GM23338 (cell line): ENCODE data around the gene HDAC5.

Source experiments
- EZH2 ChIP-seq: fragments of 200-600 bp; sonication (generic); IDR thresholded peaks from one replicate; pipeline ENCODE4 v1.8.0; 2017; ENCODE audit warnings: antibody characterized with exemption, mild to moderate bottlenecking, low read depth; ENCODE audit not compliant: unreplicated experiment
- EZH2phosphoT487 ChIP-seq: fragments of 200-600 bp; sonication (generic); IDR thresholded peaks from one replicate; pipeline ENCODE4 v1.8.1; 2018; ENCODE audit warnings: antibody characterized with exemption; ENCODE audit not compliant: unreplicated experiment
- POLR2AphosphoS5 ChIP-seq: IDR thresholded peaks from 2 replicates; pipeline ENCODE4 v1.6.1; 2016; ENCODE audit warnings: antibody characterized with exemption, low read depth
- TF ChIP-seq, protein P1 (sequence below), 2 experiments: fragments of 200-600 bp in 1 of 2; sonication (generic) in 1 of 2; conservative IDR thresholded peaks; 2 replicates each; pipeline versions ENCODE4 v1.5.1 to v1.6.1; 2016 to 2017; ENCODE audit warnings: antibody characterized with exemption in 2 of 2, low read depth in 2 of 2, mild to moderate bottlenecking in 2 of 2, moderate library complexity in 1 of 2

DNA sequence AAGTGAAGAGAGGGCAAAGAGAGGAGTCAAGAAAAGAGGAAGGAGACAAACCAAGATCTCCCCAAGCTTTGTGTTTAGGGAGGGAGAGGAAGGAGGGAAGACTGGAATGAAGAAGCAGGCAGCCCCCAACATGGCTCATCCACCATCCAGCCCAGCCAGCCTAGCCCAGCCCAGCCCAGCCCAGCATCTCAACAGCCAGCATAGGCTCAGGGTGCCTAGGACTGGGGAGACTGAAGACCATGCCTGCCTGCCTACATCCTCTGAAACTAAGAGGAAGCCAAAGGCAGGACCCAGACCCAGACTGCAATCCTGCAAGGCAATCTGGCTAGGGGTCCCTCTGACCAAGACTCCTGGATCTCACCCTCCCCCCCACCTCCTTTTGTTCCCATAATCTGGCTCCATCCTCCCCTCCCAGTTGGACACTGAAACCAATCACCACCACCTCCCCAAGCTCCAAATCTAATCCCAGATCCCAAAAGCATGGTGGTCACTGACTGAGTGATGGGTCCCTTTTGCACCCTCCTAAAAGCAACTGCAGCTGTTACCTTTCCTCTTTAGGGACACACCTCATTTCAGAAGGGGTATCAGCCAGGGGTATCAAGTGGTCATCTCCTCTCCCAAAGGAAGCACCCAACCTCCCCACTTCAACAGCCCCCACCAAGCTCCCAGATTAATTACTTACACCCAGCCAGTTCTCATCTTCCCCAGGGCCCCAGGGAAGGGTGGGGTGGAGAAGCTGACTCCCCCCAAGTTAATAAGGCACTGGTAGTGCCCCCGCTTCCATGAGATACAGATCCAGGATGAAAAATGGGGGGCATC lies 1.2 kb downstream of the HDAC5 start:
- TF ChIP-seq, protein P1, sequence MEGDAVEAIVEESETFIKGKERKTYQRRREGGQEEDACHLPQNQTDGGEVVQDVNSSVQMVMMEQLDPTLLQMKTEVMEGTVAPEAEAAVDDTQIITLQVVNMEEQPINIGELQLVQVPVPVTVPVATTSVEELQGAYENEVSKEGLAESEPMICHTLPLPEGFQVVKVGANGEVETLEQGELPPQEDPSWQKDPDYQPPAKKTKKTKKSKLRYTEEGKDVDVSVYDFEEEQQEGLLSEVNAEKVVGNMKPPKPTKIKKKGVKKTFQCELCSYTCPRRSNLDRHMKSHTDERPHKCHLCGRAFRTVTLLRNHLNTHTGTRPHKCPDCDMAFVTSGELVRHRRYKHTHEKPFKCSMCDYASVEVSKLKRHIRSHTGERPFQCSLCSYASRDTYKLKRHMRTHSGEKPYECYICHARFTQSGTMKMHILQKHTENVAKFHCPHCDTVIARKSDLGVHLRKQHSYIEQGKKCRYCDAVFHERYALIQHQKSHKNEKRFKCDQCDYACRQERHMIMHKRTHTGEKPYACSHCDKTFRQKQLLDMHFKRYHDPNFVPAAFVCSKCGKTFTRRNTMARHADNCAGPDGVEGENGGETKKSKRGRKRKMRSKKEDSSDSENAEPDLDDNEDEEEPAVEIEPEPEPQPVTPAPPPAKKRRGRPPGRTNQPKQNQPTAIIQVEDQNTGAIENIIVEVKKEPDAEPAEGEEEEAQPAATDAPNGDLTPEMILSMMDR (conservative IDR thresholded peaks at IDR 0.05; ENCODE audit: low read depth in 2 of 2), result no peak
- TF ChIP-seq EZH2 (no peak), EZH2phosphoT487 (no peak), POLR2AphosphoS5 (no peak)
